IPS DF 6.9 (cell line): Measurements from ENCODE around the gene UBB.

ENCODE experiments used
- DNase-seq: peaks from one replicate; pipeline ENCODE4 v3.0.0-alpha.2; 2013; ENCODE audit warnings: low read depth, low spot score
- H3K27ac ChIP-seq: one replicate; pipeline ENCODE4 v1.5.1; 2013; ENCODE audit warnings: low read length, control low read depth
- H3K27me3 ChIP-seq: 2 replicates; pipeline ENCODE4 v1.6.1; 2013; ENCODE audit warnings: mild to moderate bottlenecking, low read length; ENCODE audit not compliant: control insufficient read depth, insufficient read depth
- H3K36me3 ChIP-seq: 2 replicates; pipeline ENCODE4 v1.6.1; 2013; ENCODE audit warnings: low read length; ENCODE audit not compliant: control insufficient read depth, insufficient read depth
- H3K4me1 ChIP-seq: 2 replicates; pipeline ENCODE4 v1.6.1; 2013; ENCODE audit warnings: low read length; ENCODE audit not compliant: control insufficient read depth, insufficient read depth
- H3K4me3 ChIP-seq: 2 replicates; pipeline ENCODE4 v1.5.1; 2013; ENCODE audit warnings: mild to moderate bottlenecking, low read length
- H3K9me3 ChIP-seq: 2 replicates; pipeline ENCODE4 v1.6.1; 2013; ENCODE audit warnings: low read length, inconsistent platforms; ENCODE audit not compliant: control insufficient read depth, insufficient read depth
- WGBS: extraction: QIAGEN DNeasy Blood & Tissue Kit; methylation state at CpG from one replicate; pipeline ENCODE4 v1.1.7; 2013; ENCODE audit warnings: mixed read lengths, missing lambda C conversion rate; ENCODE audit not compliant: insufficient read length, insufficient coverage; 5-methylcytosine and 5-hydroxymethylcytosine counted together

The UBB gene

GRCh38 chr17:16428098-16428882, 47.4 kb downstream of the UBB start:
- Histone ChIP-seq H3K27ac (no peak overlapping the region), H3K4me1 (no peaks in the 10 kb centered on the region), H3K27me3 (no peaks in the 10 kb centered on the region), H3K4me3 (no peak overlapping the region), H3K36me3 (no peaks in the 10 kb centered on the region), H3K9me3 (no peaks in the 10 kb centered on the region)
- no peak for DNase-seq
- no CpG with 5 or more reads among the region's 15 CpGs for WGBS

DNA sequence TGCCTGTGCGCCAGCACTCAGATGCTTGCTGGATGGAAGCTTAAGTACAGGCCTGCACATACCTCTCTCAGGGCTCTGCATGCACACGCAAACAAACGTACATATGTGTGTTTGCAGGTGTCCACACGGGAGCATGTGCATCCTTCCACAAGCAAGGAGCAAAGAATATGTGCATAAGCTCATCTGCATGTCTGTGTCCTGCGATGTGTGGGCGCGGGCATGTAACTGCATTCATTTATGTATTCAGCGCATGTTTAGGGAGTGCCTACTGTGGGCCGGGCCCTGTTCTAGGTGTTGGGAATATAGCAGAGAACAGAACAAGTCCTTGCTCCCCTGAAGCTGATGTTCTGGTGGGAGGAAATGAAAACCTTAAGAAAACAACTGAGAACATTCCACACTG, 48.2 kb downstream of the UBB start:
- no CpG with 5 or more reads among the region's 9 CpGs for WGBS
- Histone ChIP-seq H3K9me3 (no peaks in the 10 kb centered on the region), H3K27me3 (no peaks in the 10 kb centered on the region), H3K27ac (no peak overlapping the region), H3K36me3 (no peaks in the 10 kb centered on the region), H3K4me1 (no peaks in the 10 kb centered on the region), H3K4me3 (no peak overlapping the region)
- DNase-seq: no peak

- H3K27ac ChIP-seq: no peak overlapping the region
- H3K36me3 ChIP-seq: no peaks in the 10 kb centered on the region
- no peaks in the 10 kb centered on the region for H3K9me3 ChIP-seq
- no CpG with 5 or more reads among the region's 6 CpGs for WGBS
- no peak for DNase-seq
- H3K4me3 ChIP-seq: no peak overlapping the region
- H3K4me1 ChIP-seq: peaks cover 5% of the 10 kb centered on the region; the same call in 1 of the 2 replicates
- H3K27me3 ChIP-seq: no peaks in the 10 kb centered on the region
Measured at GRCh38 chr17:16430650-16431049, 49.8 kb downstream of the UBB start.

DNA sequence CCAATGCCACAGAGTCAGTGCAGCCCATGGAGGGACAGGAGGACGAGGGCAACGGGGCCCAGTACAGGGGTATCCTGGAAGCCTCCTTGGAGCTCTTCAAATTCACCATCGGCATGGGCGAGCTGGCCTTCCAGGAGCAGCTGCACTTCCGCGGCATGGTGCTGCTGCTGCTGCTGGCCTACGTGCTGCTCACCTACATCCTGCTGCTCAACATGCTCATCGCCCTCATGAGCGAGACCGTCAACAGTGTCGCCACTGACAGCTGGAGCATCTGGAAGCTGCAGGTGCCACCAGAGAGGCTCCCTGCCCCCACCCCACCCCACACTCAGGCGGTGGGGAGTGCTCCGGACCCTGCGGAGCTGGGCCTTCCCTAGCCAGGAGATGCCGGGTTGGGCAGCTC, 51.1 kb downstream of the UBB start:
- Histone ChIP-seq H3K27ac (no peak overlapping the region), H3K27me3 (no peaks in the 10 kb centered on the region), H3K9me3 (no peaks in the 10 kb centered on the region), H3K36me3 (no peaks in the 10 kb centered on the region), H3K4me1 (peaks cover 5% of the 10 kb centered on the region; the same call in 1 of the 2 replicates), H3K4me3 (no peak overlapping the region)
- no CpG with 5 or more reads among the region's 15 CpGs for WGBS
- DNase-seq: no peak
